GM18870 (cell line): ENCODE data around the gene SMTNL2.
"Not testable (repeated sequence)": the region's sequence is repeated elsewhere in the genome, so short reads cannot be mapped to it uniquely, and the experiment has no call there.

Source experiments
- ATAC-seq: cut with Tn5 transposase; IDR thresholded peaks from one replicate; pipeline ENCODE4 v1.9.1; 2021; ENCODE audit warnings: moderate library complexity; ENCODE audit not compliant: unreplicated experiment

The SMTNL2 gene

GRCh38 chr17:4598776-4599504 lies 14.6 kb downstream of the SMTNL2 start:
- ATAC-seq: no peak

GRCh38 chr17:4599505-4600281 lies 15.4 kb downstream of the SMTNL2 start:
- ATAC-seq: no peak

- no peak for ATAC-seq
Measured at GRCh38 chr17:4600563-4600962, 16.2 kb downstream of the SMTNL2 start.

GRCh38 chr17:4601326-4601725 lies 17.0 kb downstream of the SMTNL2 start:
- ATAC-seq: no peak

- no peak for ATAC-seq
Measured at GRCh38 chr17:4602041-4602440, 17.7 kb downstream of the SMTNL2 start.

GRCh38 chr17:4604111-4604644 lies 19.8 kb downstream of the SMTNL2 start:
- no peak for ATAC-seq

GRCh38 chr17:4604736-4605135 lies 20.4 kb downstream of the SMTNL2 start:
- not testable (repeated sequence) for ATAC-seq

- ATAC-seq: no peak
Measured at GRCh38 chr17:4605826-4606225, 21.5 kb downstream of the SMTNL2 start.

- no peak for ATAC-seq
Measured at GRCh38 chr17:4607261-4607741, 23.0 kb downstream of the SMTNL2 start.

GRCh38 chr17:4607773-4608187 lies 23.5 kb downstream of the SMTNL2 start:
- ATAC-seq: no peak

- no peak for ATAC-seq
Measured at GRCh38 chr17:4609761-4610160, 25.4 kb downstream of the SMTNL2 start.

- ATAC-seq: no peak
Measured at GRCh38 chr17:4610162-4610561, 25.8 kb downstream of the SMTNL2 start.

GRCh38 chr17:4610656-4611055 lies 26.3 kb downstream of the SMTNL2 start:
- ATAC-seq: no peak

- no peak for ATAC-seq
Measured at GRCh38 chr17:4616476-4616875, 32.1 kb downstream of the SMTNL2 start.

GRCh38 chr17:4617090-4617489 lies 32.8 kb downstream of the SMTNL2 start:
- ATAC-seq: no peak

GRCh38 chr17:4617590-4618351 lies 33.4 kb downstream of the SMTNL2 start:
- no peak for ATAC-seq

- no peak for ATAC-seq
Measured at GRCh38 chr17:4620531-4621101, 36.3 kb downstream of the SMTNL2 start.

- ATAC-seq: no peak
Measured at GRCh38 chr17:4622375-4622774, 38.0 kb downstream of the SMTNL2 start.

GRCh38 chr17:4623249-4623648 lies 38.9 kb downstream of the SMTNL2 start:
- ATAC-seq: no peak

- not testable (repeated sequence) for ATAC-seq
Measured at GRCh38 chr17:4624451-4624911, 40.2 kb downstream of the SMTNL2 start.

- no peak for ATAC-seq
Measured at GRCh38 chr17:4625181-4625617, 40.9 kb downstream of the SMTNL2 start.
